Trophoblast cell (in vitro differentiated cells and primary cell): ENCODE measurements around the gene ANKRD33.
A peak's percentile ranks its signal among the peaks of the same experiment; 100 is the strongest.

Source experiments
- DNase-seq, 2 donors: peaks; one replicate each; pipeline ENCODE4 v3.0.0-alpha.2; 2016
- H2AFZ ChIP-seq: 2 replicates; pipeline ENCODE4 v1.6.1; 2013; ENCODE audit warnings: low read length, moderate library complexity, mild to moderate bottlenecking; ENCODE audit not compliant: insufficient read depth, poor library complexity
- H2AK5ac ChIP-seq: 2 replicates; pipeline ENCODE4 v1.6.1; 2013; ENCODE audit warnings: mild to moderate bottlenecking, low read length
- H2BK120ac ChIP-seq: 2 replicates; pipeline ENCODE4 v1.6.1; 2013; ENCODE audit warnings: low read length, mild to moderate bottlenecking, moderate library complexity; ENCODE audit not compliant: insufficient read depth, poor library complexity
- H2BK12ac ChIP-seq: 2 replicates; pipeline ENCODE4 v1.6.1; 2013; ENCODE audit warnings: mild to moderate bottlenecking, low read length, moderate library complexity
- H2BK5ac ChIP-seq: 2 replicates; pipeline ENCODE4 v1.6.1; 2013; ENCODE audit warnings: low read length, low read depth, moderate library complexity, mild to moderate bottlenecking; ENCODE audit not compliant: poor library complexity
- H3K14ac ChIP-seq: 2 replicates; pipeline ENCODE4 v1.6.1; 2013; ENCODE audit warnings: mild to moderate bottlenecking, low read length
- H3K18ac ChIP-seq: 2 replicates; pipeline ENCODE4 v1.6.1; 2013; ENCODE audit warnings: mild to moderate bottlenecking, low read length
- H3K23ac ChIP-seq: 2 replicates; pipeline ENCODE4 v1.6.1; 2013; ENCODE audit warnings: low read length
- H3K27ac ChIP-seq: 2 replicates; pipeline ENCODE4 v1.5.1; 2013; ENCODE audit warnings: low read depth, mild to moderate bottlenecking, inconsistent platforms, low read length, moderate library complexity
- H3K27me3 ChIP-seq: 2 replicates; pipeline ENCODE4 v1.6.1; 2013; ENCODE audit warnings: inconsistent platforms, mild to moderate bottlenecking, low read length, moderate library complexity; ENCODE audit not compliant: insufficient read depth
- H3K36me3 ChIP-seq, 2 experiments: 1 replicate in 1 of 2; 2 replicates in 1 of 2; pipeline ENCODE4 v1.6.1; 2013; ENCODE audit warnings: low read length in 2 of 2, mild to moderate bottlenecking in 2 of 2, moderate library complexity in 1 of 2; ENCODE audit not compliant: insufficient read depth in 2 of 2, control insufficient read depth in 1 of 2
- H3K4ac ChIP-seq: 2 replicates; pipeline ENCODE4 v1.6.1; 2013; ENCODE audit warnings: low read depth, mild to moderate bottlenecking, low read length, moderate library complexity
- H3K4me1 ChIP-seq, 2 experiments: 1 replicate in 1 of 2; 2 replicates in 1 of 2; pipeline ENCODE4 v1.6.1; 2013; ENCODE audit warnings: low read length in 2 of 2, mild to moderate bottlenecking in 2 of 2, moderate library complexity in 1 of 2; ENCODE audit not compliant: insufficient read depth in 2 of 2, control insufficient read depth in 1 of 2
- H3K4me2 ChIP-seq: 2 replicates; pipeline ENCODE4 v1.6.1; 2013; ENCODE audit warnings: inconsistent platforms, mild to moderate bottlenecking, low read length, moderate library complexity
- H3K4me3 ChIP-seq: 2 replicates; pipeline ENCODE4 v1.5.1; 2013; ENCODE audit warnings: mild to moderate bottlenecking, low read depth, low read length, inconsistent platforms
- H3K79me1 ChIP-seq: one replicate; pipeline ENCODE4 v1.6.1; 2013; ENCODE audit warnings: low read length
- H3K79me2 ChIP-seq: 2 replicates; pipeline ENCODE4 v1.6.1; 2013; ENCODE audit warnings: low read length, mild to moderate bottlenecking; ENCODE audit not compliant: control insufficient read depth, insufficient read depth, poor library complexity
- H3K9ac ChIP-seq: 2 replicates; pipeline ENCODE4 v1.6.1; 2013; ENCODE audit warnings: mild to moderate bottlenecking, low read length
- H3K9me3 ChIP-seq: 2 replicates; pipeline ENCODE4 v1.6.1; 2013; ENCODE audit warnings: low read depth, mild to moderate bottlenecking, control low read depth, inconsistent platforms, low read length; ENCODE audit not compliant: insufficient read depth
- H4K12ac ChIP-seq: 2 replicates; pipeline ENCODE4 v1.6.1; 2013; ENCODE audit warnings: low read depth, mild to moderate bottlenecking, low read length, moderate library complexity
- H4K8ac ChIP-seq: 2 replicates; pipeline ENCODE4 v1.6.1; 2013; ENCODE audit warnings: low read depth, mild to moderate bottlenecking, low read length, moderate library complexity
- H4K91ac ChIP-seq: one replicate; pipeline ENCODE4 v1.6.1; 2013; ENCODE audit warnings: low read depth, mild to moderate bottlenecking, low read length, moderate library complexity
- WGBS: extraction: QIAGEN DNeasy Blood & Tissue Kit; methylation state at CpG from one replicate; pipeline ENCODE4 v1.1.7; 2013; ENCODE audit warnings: missing lambda C conversion rate; ENCODE audit not compliant: insufficient read length, insufficient coverage; ENCODE audit errors: extremely low coverage; 5-methylcytosine and 5-hydroxymethylcytosine counted together

Gene ANKRD33

DNA sequence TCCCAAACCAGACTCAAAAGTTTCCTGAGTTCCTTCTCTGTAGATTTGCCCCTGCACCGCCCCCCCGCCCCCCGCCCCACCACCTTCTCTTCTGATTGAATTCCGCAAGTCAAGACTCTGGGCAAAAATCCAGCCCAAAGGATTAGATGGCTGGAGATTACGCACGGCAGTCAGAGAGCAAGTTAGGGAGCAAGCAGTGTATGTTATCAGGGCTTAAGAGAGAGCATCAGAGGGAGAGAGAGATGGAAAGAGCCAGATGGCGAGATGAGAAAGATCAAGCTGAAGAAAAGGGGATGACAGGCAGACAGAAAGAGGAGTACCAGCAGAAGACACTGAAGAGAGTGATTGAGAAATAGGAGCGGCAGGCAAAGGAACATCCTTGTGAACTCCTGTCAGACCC, 13.9 kb upstream of the ANKRD33 start:
- Histone ChIP-seq H2BK120ac (no peak overlapping the region), H3K79me2 (no peaks in the 10 kb centered on the region), H2BK5ac (no peak overlapping the region), H3K36me3 (no peaks in the 10 kb centered on the region), H3K4me1 (peaks cover 8 to 11% of the 10 kb centered on the region in 2 experiments), H3K27ac (no peak overlapping the region), H3K4me3 (no peak overlapping the region), H3K9me3 (no peaks in the 10 kb centered on the region), H2AFZ (no peak overlapping the region), H3K79me1 (peaks cover 7% of the 10 kb centered on the region), H3K23ac (no peak overlapping the region), H2AK5ac (no peak overlapping the region), H3K4me2 (no peak overlapping the region), H3K18ac (no peak overlapping the region), H4K12ac (no peak overlapping the region), H2BK12ac (no peak overlapping the region), H3K27me3 (no peaks in the 10 kb centered on the region), H3K4ac (no peak overlapping the region), H3K14ac (no peak overlapping the region), H3K9ac (no peak overlapping the region), H4K91ac (no peak overlapping the region), H4K8ac (no peak overlapping the region)
- WGBS: no CpG with 5 or more reads among the region's 8 CpGs
- no peak for DNase-seq

DNA sequence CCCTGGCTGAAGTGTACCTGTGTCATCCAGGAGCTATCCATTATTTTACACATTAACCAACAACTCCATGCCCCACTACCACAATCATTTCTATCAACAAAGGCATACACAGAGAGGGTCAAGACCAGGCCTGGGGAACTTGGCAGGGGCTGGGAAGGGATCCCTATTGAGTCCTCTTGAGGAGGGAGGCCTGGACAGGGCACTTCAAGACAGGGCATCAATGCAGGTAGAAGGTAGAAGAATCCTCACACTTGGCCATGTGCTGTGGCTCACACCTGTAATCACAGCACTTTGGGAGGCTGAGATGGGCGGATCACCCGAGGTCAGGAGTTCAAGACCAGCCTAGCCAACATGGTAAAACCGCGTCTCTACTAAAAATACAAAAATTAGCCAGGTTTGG, 13.4 kb upstream of the ANKRD33 start:
- no peak overlapping the region for H3K18ac ChIP-seq
- no peaks in the 10 kb centered on the region for H3K79me2 ChIP-seq
- H3K27ac ChIP-seq: no peak overlapping the region
- no peak overlapping the region for H4K8ac ChIP-seq
- peaks cover 3% of the 10 kb centered on the region for H3K79me1 ChIP-seq
- no peak overlapping the region for H2AK5ac ChIP-seq
- H2BK12ac ChIP-seq: no peak overlapping the region
- H3K23ac ChIP-seq: no peak overlapping the region
- H3K27me3 ChIP-seq: no peaks in the 10 kb centered on the region
- no peak for DNase-seq
- no peak overlapping the region for H2BK120ac ChIP-seq
- H2BK5ac ChIP-seq: no peak overlapping the region
- no peak overlapping the region for H3K9ac ChIP-seq
- no peak overlapping the region for H3K4ac ChIP-seq
- H4K12ac ChIP-seq: no peak overlapping the region
- H2AFZ ChIP-seq: no peak overlapping the region
- WGBS: no CpG with 5 or more reads among the region's 4 CpGs
- no peaks in the 10 kb centered on the region for H3K9me3 ChIP-seq
- H4K91ac ChIP-seq: no peak overlapping the region
- H3K4me1 ChIP-seq: peaks cover 7 to 8% of the 10 kb centered on the region in 2 experiments
- no peak overlapping the region for H3K14ac ChIP-seq
- no peak overlapping the region for H3K4me2 ChIP-seq
- H3K4me3 ChIP-seq: no peak overlapping the region
- no peaks in the 10 kb centered on the region for H3K36me3 ChIP-seq

DNA sequence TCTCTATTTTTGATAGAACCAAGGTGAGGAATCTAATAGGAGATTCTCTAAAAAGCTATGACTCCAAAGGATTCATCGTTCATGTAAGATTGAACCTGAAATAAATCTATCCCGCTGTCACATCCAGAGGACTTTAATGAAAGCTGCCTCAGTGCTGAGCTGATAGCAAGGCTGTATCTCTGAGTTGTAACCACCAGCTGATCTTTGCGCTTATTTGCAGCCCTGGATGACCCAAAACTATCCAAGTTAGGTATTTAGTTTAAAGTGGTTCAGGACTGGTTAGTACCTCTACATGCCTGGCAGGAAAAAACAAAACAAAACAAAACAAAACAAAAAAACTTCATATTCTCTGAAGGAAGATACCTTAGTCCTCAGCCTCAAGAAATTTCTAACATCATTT, 8.8 kb upstream of the ANKRD33 start:
- no peak overlapping the region for H2BK120ac ChIP-seq
- no peaks in the 10 kb centered on the region for H3K79me2 ChIP-seq
- H2BK5ac ChIP-seq: no peak overlapping the region
- no peaks in the 10 kb centered on the region for H3K79me1 ChIP-seq
- no peaks in the 10 kb centered on the region for H3K27me3 ChIP-seq
- H3K18ac ChIP-seq: no peak overlapping the region
- no peaks in the 10 kb centered on the region for H3K9me3 ChIP-seq
- no peak overlapping the region for H3K9ac ChIP-seq
- WGBS: no CpG with 5 or more reads among the region's 3 CpGs
- H3K4ac ChIP-seq: no peak overlapping the region
- no peak overlapping the region for H3K14ac ChIP-seq
- no peak overlapping the region for H4K91ac ChIP-seq
- H4K12ac ChIP-seq: no peak overlapping the region
- H3K23ac ChIP-seq: no peak overlapping the region
- H3K4me2 ChIP-seq: no peak overlapping the region
- no peak overlapping the region for H3K4me3 ChIP-seq
- DNase-seq: peak in 1 of 2 donors; percentile 55
- H2BK12ac ChIP-seq: no peak overlapping the region
- H4K8ac ChIP-seq: no peak overlapping the region
- H2AK5ac ChIP-seq: no peak overlapping the region
- H3K4me1 ChIP-seq: peaks cover 0 to under 1% of the 10 kb centered on the region in 2 experiments
- H3K36me3 ChIP-seq: no peaks in the 10 kb centered on the region
- H3K27ac ChIP-seq: no peak overlapping the region
- H2AFZ ChIP-seq: no peak overlapping the region

DNA sequence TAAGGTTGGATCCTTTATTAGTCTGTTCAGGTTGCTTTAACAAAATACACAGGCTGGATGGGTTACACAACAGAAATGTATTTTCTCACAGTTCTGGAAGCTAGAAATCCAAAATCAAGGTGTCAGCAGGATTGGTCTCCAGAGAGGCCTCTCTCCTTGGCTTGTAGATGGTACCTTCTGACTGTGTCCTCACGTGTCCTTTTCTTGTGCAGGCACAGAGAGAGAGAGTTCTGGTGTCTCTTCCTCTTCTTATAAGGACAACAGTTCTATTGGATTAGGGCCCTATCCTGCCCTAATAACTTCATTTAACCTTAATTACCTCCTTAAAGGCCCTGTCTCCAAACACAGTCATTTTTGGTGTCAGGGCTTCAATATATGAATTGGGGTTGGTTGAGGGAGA, 4.6 kb upstream of the ANKRD33 start:
- H3K4me1 ChIP-seq: peaks cover 0 to 6% of the 10 kb centered on the region in 2 experiments
- H2BK12ac ChIP-seq: no peak overlapping the region
- no peak overlapping the region for H4K8ac ChIP-seq
- no peak overlapping the region for H2AK5ac ChIP-seq
- H4K91ac ChIP-seq: no peak overlapping the region
- no peaks in the 10 kb centered on the region for H3K9me3 ChIP-seq
- H3K18ac ChIP-seq: no peak overlapping the region
- H2AFZ ChIP-seq: no peak overlapping the region
- H3K4ac ChIP-seq: no peak overlapping the region
- no peaks in the 10 kb centered on the region for H3K79me1 ChIP-seq
- no peak overlapping the region for H3K4me2 ChIP-seq
- no peaks in the 10 kb centered on the region for H3K36me3 ChIP-seq
- H2BK5ac ChIP-seq: no peak overlapping the region
- no peak overlapping the region for H3K23ac ChIP-seq
- no peak overlapping the region for H3K14ac ChIP-seq
- H4K12ac ChIP-seq: no peak overlapping the region
- H3K4me3 ChIP-seq: no peak overlapping the region
- no peak overlapping the region for H2BK120ac ChIP-seq
- H3K27me3 ChIP-seq: no peaks in the 10 kb centered on the region
- no peak overlapping the region for H3K27ac ChIP-seq
- no peak overlapping the region for H3K9ac ChIP-seq
- no peaks in the 10 kb centered on the region for H3K79me2 ChIP-seq
- WGBS: no CpG with 5 or more reads among the region's 1 CpG
- DNase-seq: no peak
